Stimulated activated CD4-positive, alpha-beta T cell treated with anti-CD3 and anti-CD28 coated beads, Interleukin-4, amount 100 ng/mL, for 1 hour (primary cell): ENCODE results near the gene RTEL1.
"Not testable (repeated sequence)": the region's sequence is repeated elsewhere in the genome, so short reads cannot be mapped to it uniquely, and the experiment has no call there.

Source experiments
- DNase-seq: peaks from one replicate; pipeline ENCODE4 v3.0.0-alpha.2; 2020

Gene RTEL1

GRCh38 chr20:63701051-63701328 is 42.9 kb downstream of the RTEL1 start:
- no peak for DNase-seq

- no peak for DNase-seq
These were observed 43.4 kb downstream of the RTEL1 start for GRCh38 chr20:63701329-63702035.

- DNase-seq: no peak
These were observed 44.0 kb downstream of the RTEL1 start for GRCh38 chr20:63702036-63702665.

- no peak for DNase-seq
These were observed 44.8 kb downstream of the RTEL1 start for GRCh38 chr20:63702751-63703470.

- DNase-seq: no peak
These were observed 45.4 kb downstream of the RTEL1 start for GRCh38 chr20:63703471-63703975.

DNA sequence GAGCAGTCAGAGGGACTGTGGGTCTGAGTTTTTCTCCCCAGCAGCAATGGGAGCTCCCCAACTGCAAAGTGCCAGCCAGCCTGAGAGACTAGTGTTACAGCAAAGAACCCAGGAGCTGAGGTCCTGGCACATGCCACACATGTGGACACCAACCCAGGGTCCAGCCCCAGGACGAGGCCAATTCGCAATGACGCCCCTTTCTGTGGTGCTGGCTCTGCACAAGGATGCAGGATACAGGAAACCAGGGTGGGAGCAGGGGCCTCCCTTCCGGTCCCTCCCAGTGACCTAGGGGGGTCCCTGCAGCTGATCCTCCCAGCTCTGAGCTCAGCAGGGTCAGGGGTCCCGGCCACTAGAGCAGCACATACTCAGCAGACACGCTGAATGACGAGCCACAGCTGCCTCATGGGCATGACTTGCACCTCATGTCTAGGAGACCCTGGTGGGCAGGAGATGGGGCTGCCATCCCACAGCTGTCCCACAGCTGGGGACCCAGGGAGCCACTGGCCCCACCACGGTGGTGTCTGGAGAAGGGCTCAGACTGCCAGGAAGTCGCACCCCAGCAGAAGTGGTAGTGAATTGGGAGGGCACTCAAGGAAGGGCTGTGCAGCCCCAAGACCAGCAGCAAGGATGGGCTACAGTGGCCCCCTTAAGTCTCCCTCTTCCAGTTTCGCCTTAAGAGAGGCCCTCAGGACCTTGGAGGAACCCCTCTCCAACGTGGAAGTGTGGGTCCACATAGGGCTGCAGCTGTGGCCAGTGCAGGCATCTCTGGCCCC is 46.0 kb downstream of the RTEL1 start:
- DNase-seq: no peak

- DNase-seq: no peak
These were observed 46.6 kb downstream of the RTEL1 start for GRCh38 chr20:63704749-63705117.

DNA sequence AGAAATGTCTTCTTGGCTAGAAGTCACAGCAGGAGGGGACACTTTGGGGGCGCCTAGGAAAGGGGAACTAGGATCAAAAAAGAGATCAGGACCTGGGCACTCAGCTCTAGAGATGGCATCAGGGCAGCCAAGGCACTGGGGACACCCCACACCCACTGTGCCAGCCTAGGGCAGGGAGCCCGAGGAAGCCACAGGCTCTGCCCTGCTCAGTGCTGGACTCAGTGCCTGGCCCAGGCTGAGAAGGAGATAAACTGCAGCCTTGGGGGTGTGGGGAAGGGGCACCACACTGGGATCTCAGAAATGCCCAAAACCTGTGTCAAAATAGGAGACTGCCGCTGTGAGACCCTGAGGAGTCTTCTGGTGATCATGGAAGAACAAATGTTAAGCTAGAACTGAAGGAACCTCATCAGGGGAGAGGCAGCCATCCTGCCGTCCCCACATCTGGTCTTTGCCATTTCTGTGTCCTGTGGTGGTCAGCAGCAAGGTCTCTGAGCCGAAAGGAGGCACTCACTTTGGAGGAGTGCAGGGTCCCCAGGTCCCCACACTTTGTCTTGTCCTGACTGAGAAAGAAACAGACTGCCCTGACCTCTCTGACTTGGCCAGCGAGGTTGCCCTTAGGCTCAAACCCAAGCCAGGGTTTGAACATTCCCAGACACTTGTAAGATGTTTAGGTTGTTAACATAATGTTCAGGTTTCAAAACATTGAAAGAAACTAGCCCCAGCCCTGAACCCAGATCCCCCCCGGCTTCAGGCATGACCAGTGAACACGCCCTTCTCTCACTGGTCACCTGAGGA is 47.3 kb downstream of the RTEL1 start:
- DNase-seq: no peak

GRCh38 chr20:63706027-63706695 is 48.0 kb downstream of the RTEL1 start:
- DNase-seq: no peak

- DNase-seq: peak; percentile 72
These were observed 48.9 kb downstream of the RTEL1 start for GRCh38 chr20:63706852-63707557.

DNA sequence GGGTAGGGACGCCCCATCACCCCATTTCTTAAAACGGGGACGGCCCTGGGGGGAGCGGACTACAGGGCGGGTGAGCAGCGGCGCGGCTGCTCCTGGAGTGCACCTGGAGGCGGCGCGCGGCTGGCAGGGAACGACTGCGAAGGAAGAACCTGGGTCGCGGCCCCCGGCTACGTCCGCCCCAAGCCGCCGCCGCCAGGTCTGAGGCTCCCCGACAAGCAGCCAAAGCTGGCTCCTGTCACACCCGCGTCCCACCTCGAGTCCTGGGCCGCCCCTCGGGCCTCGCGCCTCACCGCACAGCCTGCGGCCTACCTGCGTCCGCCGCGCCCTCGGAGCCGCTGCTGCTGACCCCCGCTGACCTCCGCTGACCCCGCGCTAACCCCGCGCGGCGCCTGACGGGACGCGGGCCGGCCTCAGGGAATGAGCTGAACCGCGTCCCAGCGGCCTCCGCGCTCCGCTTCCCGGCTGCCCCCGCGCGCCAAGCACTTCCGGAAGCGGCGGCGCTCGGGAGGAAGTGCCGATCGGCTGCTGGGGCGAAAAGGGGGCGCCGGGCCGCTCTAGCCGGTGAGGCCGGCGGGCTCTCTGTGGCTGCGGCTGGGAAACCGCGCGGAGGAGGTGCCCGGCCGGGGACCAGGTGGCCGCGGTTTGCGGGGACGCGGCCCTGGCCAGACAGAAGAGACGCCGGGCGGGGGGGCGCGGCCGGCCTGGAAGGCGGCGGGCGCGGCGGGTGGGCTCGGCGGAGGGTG is 49.6 kb downstream of the RTEL1 start, which contains the start of the genes ARFRP1 and ZGPAT:
Gene ARFRP1 (minus strand): TSS at position 419 of the 743 bp plus-strand sequence. CDS start 885 bp downstream, outside the sequence.
Gene ZGPAT (plus strand): TSS at position 482 of the 743 bp plus-strand sequence. CDS start 542 bp downstream, outside the sequence.
- DNase-seq: peak; percentile 90

DNA sequence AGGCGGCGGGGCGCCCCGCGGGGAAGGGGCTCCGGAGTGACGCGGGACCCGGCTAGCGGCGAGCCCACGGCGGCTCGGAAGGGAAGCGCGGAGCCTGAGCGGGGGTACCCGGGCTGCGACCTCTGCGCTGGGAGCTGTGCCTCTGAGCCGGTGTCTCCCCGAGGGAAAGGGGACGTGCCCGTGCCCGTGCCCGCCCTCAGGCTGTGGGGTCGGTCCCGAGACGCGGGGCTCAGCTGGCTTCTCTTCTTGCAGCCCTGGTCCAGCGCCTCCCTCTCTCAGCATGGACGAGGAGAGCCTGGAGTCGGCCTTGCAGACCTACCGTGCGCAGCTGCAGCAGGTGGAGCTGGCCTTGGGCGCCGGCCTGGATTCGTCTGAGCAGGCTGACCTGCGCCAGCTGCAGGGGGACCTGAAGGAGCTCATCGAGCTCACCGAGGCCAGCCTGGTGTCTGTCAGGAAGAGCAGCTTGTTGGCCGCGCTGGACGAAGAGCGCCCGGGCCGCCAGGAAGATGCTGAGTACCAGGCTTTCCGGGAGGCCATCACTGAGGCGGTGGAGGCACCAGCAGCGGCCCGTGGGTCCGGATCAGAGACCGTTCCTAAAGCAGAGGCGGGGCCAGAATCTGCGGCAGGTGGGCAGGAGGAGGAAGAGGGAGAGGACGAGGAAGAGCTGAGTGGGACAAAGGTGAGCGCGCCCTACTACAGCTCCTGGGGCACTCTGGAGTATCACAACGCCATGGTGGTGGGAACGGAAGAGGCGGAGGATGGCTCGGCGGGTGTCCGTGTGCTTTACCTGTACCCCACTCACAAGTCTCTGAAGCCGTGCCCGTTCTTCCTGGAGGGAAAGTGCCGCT is 50.4 kb downstream of the RTEL1 start:
- peak; percentile 9 for DNase-seq

DNA sequence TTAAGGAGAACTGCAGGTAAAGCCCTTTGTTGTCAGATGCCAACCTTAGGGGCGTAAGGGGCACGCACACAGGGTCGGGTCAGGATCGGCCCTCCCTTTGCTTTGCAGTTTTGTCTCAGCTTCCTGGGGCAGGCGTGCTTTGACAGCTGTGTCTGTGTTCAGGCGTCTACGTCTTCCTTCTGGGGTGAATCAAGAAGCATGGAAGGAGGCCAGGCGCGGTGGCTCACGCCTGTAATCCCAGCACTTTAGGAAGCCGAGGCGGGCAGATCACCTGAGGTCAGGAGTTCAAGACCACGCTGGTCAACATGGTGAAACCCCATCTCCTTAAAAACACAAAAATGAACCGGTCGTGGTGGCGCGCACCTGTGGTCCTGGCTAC is 51.0 kb downstream of the RTEL1 start:
- DNase-seq: no peak

DNA sequence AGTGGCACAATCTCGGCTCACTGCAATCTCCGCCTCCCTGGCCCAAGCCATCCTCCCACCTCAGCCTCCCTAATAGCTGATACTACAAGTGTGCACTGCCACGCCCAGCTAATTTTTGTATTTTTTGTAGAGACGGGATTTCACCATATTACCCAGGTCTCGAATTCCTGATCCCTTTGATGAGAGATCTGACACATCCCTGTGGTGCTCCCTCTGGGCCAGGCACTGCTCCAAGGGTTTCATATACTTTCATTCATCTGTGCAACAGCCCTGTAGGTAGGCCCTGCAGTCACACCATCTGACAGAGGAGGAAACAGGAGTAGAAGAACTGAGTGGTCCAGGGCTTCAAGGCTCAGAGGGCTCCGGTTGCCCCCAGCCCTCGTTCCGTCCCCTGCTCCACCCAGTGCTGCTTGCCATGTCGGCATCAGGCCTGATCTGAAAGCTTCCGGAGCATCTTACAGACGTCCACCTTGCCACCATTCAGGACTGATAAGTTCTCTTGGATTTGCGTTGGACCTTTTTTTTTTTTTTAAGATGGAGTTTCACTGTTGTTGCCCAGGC is 53.1 kb downstream of the RTEL1 start:
- DNase-seq: no peak

DNA sequence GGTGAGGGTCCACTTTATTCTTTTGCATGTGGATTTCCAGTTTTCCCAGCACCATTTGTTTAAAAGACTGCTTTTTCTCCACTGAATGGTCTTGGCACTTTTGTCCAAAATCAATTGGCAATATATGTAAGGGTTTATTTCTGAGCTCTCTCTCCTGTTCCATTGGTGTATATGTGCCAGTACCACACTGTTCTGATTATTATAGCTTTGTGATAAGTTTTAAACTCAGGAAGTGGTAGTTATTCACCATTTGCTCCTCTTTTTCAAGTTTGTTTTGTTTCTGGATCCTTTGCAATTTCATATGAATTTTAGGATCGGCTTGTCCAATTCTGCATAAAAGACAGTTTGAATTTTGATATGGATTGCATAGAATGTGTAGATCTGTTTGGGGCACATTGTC is 54.1 kb downstream of the RTEL1 start:
- DNase-seq: no peak

DNA sequence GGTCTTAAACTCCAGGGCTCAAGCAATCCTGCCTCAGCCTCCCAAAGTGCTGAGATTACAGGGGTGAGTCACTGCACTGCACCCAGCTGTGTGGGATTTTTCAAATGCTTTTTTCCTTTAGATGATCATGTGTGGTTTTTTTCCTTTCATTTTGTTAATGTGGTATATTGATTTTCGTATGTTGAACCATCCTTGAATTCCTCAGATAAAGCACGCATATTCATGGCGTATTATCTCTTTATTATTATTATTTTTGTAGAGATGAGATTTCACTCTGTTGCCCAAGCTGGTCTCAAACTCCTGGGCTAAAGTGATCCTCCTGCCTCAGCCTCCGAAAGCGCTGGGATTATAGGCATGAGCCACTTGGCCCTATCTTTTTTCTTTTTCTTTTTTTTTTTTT is 56.7 kb downstream of the RTEL1 start:
- DNase-seq: no peak

DNA sequence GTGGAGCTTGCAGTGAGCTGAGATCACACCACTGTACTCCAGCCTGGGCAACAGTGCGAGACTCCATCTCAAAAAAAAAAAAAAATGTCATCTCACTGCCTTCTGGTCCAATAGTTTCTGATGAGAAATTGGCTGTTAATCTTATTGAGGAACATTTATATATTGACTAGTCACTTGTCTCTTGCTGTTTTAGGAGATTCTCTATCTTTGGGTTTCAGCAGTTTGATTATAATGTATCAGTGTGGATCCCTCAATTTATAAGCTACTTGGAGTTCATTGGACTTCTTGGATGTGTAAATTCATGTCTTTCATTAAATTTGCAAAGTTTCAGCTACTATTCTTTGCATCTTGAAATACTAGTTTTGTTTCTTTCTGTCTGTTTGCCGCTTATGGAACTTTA is 60.9 kb downstream of the RTEL1 start:
- no peak for DNase-seq

DNA sequence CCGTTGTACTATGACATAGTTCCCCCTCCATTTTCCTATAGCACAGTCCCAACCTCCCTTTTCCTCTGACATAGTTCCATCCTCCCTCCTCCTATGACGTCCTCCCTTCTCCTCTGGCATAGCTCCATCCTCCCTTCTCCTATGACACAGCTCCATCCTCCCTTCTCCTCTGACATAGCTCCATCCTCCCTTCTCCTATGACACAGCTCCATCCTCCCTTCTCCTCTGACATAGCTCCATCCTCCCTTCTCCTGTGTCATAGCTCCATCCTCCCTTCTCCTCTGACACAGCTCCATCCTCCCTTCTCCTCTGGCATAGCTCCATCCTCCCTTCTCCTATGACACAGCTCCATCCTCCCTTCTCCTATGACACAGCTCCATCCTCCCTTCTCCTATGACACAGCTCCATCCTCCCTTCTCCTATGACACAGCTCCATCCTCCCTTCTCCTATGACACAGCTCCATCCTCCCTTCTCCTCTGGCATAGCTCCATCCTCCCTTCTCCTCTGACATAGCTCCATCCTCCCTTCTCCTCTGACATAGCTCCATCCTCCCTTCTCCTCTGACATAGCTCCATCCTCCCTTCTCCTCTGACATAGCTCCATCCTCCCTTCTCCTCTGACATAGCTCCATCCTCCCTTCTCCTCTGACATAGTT is 65.0 kb downstream of the RTEL1 start:
- DNase-seq: not testable (repeated sequence)
